Stimulated activated CD4-positive, alpha-beta T cell treated with anti-CD3 and anti-CD28 coated beads, TNF-alpha, amount 100 ng/mL, for 1 hour (primary cell): ENCODE data around the gene LDLRAD4.

Experiments used
- DNase-seq, 3 donors: peaks; one replicate each; pipeline ENCODE4 v3.0.0-alpha.2; 2020; ENCODE audit warnings: low read depth in 3 of 3, low spot score in 1 of 3

The LDLRAD4 gene

GRCh38 chr18:13562494-13563029, 344.0 kb downstream of the LDLRAD4 start:
- DNase-seq: peak in 1 of 3 donors; percentile 73

GRCh38 chr18:13563390-13563805, 344.8 kb downstream of the LDLRAD4 start:
- DNase-seq: no peak

GRCh38 chr18:13564579-13564978, 346.0 kb downstream of the LDLRAD4 start:
- DNase-seq: no peak

- DNase-seq: no peak
Observed at GRCh38 chr18:13565228-13565627, 346.7 kb downstream of the LDLRAD4 start.

- no peak for DNase-seq
Observed at GRCh38 chr18:13566941-13567746, 348.6 kb downstream of the LDLRAD4 start.

GRCh38 chr18:13568443-13569392, 350.2 kb downstream of the LDLRAD4 start:
- no peak for DNase-seq

GRCh38 chr18:13570216-13570615, 351.7 kb downstream of the LDLRAD4 start:
- no peak for DNase-seq

- DNase-seq: no peak
Observed at GRCh38 chr18:13570856-13571495, 352.4 kb downstream of the LDLRAD4 start.

- DNase-seq: no peak
Observed at GRCh38 chr18:13572148-13572547, 353.6 kb downstream of the LDLRAD4 start.

GRCh38 chr18:13572721-13573120, 354.2 kb downstream of the LDLRAD4 start:
- DNase-seq: no peak

- no peak for DNase-seq
Observed at GRCh38 chr18:13573750-13574149, 355.2 kb downstream of the LDLRAD4 start.

- no peak for DNase-seq
Observed at GRCh38 chr18:13574355-13574754, 355.8 kb downstream of the LDLRAD4 start.

GRCh38 chr18:13574761-13575160, 356.2 kb downstream of the LDLRAD4 start:
- no peak for DNase-seq

- DNase-seq: no peak
Observed at GRCh38 chr18:13576598-13576997, 358.0 kb downstream of the LDLRAD4 start.

GRCh38 chr18:13577091-13577697, 358.6 kb downstream of the LDLRAD4 start:
- no peak for DNase-seq

- no peak for DNase-seq
Observed at GRCh38 chr18:13577781-13578180, 359.2 kb downstream of the LDLRAD4 start.

GRCh38 chr18:13578400-13578799, 359.8 kb downstream of the LDLRAD4 start:
- no peak for DNase-seq

- no peak for DNase-seq
Observed at GRCh38 chr18:13579874-13580273, 361.3 kb downstream of the LDLRAD4 start.

- DNase-seq: no peak
Observed at GRCh38 chr18:13580351-13580750, 361.8 kb downstream of the LDLRAD4 start.

- DNase-seq: no peak
Observed at GRCh38 chr18:13580991-13581390, 362.4 kb downstream of the LDLRAD4 start.
